A549 (cell line): ENCODE measurements around the gene RPE.

ENCODE experiments used
- CBX8 ChIP-seq: fragments of 200-600 bp; sonication (generic); IDR thresholded peaks from 2 replicates; pipeline ENCODE4 v1.6.1; 2016
- CTCF ChIP-seq: fragments of >200 bp; sonication (Bioruptor Twin); formaldehyde crosslinking; IDR thresholded peaks from 3 replicates; pipeline ENCODE4 v1.5.1; 2016
- EHMT2 ChIP-seq: fragments of 200-600 bp; sonication (generic); IDR thresholded peaks from 2 replicates; pipeline ENCODE4 v1.6.1; 2016; ENCODE audit warnings: antibody characterized with exemption, low read depth, mild to moderate bottlenecking, moderate library complexity
- POLR2A ChIP-seq: IDR thresholded peaks from 2 replicates; pipeline ENCODE4 v1.6.1; 2012; ENCODE audit warnings: mild to moderate bottlenecking, low read length
- REST ChIP-seq: fragments of 200-600 bp; sonication (generic); IDR thresholded peaks from 2 replicates; pipeline ENCODE4 v1.6.1; 2016; ENCODE audit warnings: antibody characterized with exemption, mild to moderate bottlenecking, moderate library complexity
- RNF2 ChIP-seq: fragments of 200-600 bp; sonication (generic); IDR thresholded peaks from 2 replicates; pipeline ENCODE4 v1.6.1; 2016; ENCODE audit warnings: low read depth, mild to moderate bottlenecking, antibody characterized with exemption, moderate library complexity, borderline replicate concordance
- SMC3 ChIP-seq: fragments of >200 bp; sonication (Bioruptor Twin); formaldehyde crosslinking; IDR thresholded peaks from 3 replicates; pipeline ENCODE4 v1.6.1; 2018; ENCODE audit warnings: inconsistent platforms

GRCh38 chr2:210063306-210063705, 60.9 kb downstream of the RPE start:
- no peak for TF ChIP-seq RNF2
- TF ChIP-seq EHMT2 = no peak
- TF ChIP-seq CTCF = no peak
- TF ChIP-seq SMC3 = no peak
- TF ChIP-seq CBX8 = no peak
- TF ChIP-seq POLR2A = no peak
- no peak for TF ChIP-seq REST
